Stimulated activated CD8-positive, alpha-beta memory T cell treated with anti-CD3 and anti-CD28 coated beads, Interleukin-7, amount 100 ng/mL, for 4 hours (primary cell): ENCODE data around the gene HBG1.

ENCODE experiments used
- DNase-seq, 2 donors: peaks; one replicate each; pipeline ENCODE4 v3.0.0-alpha.2; 2020; ENCODE audit warnings: low read depth in 2 of 2

HBG1 gene

DNA sequence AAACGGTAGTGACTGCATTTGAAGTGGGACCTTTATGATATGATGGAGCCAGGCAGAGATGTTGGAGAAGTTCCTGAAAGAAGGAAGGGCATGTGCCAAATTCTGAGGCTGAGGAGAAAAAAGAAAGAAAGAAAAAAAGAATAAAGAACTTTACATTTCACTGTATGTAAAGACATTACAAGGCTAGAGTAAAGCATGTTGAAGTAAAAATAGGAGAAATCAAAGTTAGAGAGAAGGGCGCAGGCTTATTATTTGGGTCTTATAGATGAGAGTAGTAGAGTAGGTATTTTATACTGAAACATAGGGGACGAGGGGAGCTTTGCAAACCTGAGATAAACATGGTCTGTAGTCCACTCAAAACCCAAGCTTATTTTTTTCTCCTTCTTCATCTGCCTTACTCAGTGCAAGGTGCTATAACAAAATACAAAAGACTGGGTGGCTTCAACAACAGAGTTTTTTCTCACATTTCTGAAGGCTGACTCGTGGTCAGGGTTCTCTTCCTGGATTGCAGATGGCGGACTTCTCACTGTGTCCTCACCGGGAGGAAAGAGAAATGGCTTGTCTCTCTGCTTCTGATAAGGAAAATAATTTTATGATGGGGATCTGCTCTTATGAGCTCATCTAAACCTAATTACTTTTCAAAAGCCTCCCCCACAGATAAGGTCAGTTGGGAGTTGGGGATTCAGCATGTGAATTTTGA lies 2.7 kb downstream of the HBG1 start:
- no peak for DNase-seq

DNA sequence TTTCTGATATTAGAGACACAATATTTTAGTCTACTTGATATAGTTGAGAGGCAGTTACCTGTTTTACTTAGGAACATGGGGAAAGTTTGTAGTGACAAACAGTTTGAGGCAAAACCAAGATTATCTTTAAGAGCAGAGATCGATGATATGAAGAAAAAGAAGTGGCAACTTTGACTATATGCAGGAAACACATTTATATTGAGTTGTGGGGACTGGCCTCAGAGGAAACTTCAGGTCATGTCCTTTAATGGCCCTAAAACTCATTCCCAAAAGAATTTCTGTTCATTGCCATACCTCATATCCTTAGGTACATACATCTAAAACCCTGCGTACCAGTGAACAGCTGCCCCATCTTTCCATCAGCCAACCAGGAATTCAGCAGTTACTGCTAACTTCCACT lies 4.5 kb downstream of the HBG1 start:
- DNase-seq: no peak

DNA sequence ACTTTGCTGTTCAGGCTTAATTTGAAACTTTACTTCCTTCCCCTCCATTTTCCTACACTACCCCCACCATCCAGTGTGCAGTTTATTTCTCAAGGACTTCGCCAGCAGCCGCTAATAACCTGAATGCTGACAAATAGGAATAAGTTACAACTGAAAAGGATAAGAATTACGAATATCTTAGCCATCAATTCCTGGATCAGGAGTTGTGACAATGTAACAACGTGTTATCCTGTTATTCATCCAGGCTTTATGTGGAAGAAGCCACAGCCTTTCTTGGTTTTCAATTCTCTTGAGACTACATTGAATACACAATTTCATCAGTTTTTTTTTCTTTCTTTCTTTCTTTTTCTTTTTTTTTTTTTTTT lies 5.9 kb downstream of the HBG1 start:
- no peak for DNase-seq

DNA sequence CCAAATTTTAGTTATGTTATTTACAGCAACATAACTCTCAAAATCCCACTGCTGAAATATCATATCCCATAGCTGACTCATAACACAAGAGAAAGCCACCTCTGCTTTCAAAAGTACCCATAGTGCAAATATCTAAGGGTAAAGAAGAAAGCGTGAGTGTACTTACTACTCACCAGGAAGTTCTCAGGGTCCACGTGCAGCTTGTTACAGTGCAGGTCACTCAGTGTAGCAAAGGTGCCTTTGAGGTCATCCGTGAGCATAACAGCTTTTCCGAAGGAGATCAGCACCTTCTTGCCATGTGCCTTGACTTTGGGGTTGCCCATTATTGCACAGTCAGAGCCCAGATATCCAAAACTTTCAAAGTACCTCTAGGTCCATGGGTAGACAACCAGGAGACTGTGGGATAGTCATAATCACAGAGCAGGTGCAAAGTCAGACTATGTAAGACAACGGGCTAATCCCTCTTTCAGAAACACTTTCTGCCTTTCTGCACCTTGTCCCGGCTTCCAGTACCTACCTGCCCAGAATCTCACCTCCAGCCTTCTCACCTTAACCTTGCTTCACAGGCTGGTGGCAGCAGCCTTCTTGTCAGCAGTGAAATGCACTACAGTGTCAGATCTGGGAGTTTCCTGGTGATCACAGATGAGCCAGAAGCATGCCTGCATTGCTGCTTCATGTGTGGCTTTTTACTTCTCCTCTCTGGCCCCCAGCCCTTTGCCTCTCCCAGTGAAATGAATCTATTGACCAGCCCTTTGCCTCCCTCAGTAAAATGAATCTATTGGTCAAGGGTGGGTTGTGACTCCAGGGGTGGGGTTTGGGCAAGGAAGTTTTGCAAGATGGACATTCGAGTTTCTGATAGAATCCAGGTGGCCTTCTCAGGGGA lies 6.5 kb downstream of the HBG1 start:
- DNase-seq: no peak

DNA sequence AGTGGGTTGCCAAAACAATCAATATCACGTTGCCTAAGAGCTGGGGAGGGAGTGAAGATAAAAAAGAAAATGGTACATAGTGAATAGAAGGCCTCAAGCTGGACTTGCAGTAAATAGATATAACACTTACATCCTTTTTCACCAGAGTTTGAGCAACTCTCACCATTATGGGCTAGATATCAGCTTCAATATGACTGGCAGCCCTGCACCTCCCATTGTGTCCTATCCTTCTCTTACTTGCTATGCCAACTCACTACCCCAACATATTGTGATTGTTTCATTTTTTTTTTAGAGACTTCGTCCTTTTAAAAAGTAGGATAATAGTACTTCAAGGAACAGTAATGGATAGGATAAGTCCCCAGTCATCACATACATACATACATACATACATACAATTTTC lies 7.4 kb downstream of the HBG1 start:
- no peak for DNase-seq

DNA sequence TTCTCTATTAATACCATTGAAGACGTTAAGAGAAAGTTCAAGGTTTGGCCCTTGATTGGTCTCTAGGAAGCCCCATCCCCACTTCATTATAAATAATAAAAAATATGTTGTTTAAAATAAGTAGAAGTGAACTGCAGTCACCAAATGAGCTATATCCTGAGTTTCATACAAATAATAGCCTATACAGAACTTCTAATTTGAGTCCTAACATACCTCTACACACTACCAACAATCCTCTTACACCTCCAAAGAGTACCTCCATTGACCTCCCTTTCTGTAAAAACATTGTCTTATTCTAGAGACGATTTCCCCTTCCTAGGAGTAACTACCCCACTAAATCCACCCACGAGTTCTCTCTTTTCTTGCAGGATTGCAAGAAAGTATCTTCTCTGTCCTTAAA lies 8.2 kb downstream of the HBG1 start:
- DNase-seq: no peak

DNA sequence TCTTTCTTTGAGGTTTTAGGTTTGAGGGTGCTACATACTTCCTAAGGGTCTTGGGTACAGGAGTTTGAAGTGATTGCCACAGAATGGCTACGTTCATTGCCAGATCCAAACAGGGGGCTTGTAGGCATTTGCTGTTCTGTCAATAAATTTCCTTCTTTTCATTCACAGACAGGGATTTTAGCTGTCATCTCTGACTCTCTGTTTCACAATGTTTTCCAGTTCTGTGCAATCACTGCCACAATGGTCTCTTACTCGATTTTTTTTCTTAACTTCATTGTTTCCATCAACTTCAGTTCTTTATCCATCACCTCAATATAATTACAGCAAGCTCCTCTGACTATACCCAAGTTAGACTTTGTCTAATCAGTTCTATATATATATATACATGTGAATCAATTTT lies 9.2 kb downstream of the HBG1 start:
- no peak for DNase-seq

DNA sequence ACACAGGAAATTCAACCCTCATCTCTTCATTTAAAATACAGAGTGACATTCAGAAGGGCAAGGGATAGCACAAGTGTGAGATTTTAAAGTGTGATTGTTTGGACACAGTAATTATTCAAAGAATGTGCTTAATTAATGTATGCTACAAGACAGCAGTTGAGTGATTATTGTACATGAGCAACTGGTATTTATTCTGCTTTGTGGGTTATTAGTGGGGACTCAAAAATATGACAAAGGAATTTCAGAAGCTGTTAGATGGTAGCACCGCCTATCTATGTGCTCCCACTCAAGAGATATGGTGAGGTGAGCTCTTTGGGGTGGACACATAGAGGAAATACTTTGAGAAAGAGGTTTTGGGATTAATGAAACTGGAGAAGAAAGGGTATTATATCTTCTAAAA lies 9.6 kb downstream of the HBG1 start:
- no peak for DNase-seq

DNA sequence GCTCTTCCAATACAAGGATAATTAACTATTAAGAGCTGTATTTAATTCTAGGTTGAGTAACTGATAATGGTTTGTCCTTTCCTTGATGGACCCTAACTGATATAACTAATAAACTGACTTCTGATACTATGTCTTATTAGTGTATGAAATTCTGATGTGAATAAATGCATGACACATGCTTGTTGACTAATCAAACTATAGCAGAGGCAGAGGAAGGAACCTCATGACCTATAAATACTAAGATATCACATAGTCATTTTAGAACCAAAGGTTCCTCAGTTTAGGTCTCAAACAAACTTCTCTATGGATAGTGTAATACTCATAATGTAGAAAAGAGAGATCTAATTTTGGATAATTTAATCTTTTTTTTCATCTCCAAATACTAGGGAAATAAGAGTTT lies 10.6 kb downstream of the HBG1 start:
- no peak for DNase-seq

DNA sequence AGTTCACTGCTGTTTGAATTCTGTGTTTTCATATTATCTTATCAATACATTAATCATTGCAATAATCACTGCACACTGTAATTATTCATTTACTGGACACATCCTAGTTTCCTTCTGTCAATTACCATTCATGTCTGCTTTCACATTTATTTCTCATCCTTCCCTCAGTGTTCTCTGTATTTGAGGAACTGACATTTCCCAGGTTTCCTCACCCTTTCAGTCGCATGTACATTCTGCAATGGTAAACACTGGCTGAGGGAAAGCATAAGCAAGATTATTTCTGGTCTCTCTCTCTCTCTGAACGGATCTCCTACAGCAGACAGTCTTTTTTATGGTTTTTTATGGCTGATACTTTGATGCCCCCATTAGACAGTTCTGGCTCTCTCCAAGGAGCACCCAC lies 11.2 kb downstream of the HBG1 start:
- DNase-seq: no peak

DNA sequence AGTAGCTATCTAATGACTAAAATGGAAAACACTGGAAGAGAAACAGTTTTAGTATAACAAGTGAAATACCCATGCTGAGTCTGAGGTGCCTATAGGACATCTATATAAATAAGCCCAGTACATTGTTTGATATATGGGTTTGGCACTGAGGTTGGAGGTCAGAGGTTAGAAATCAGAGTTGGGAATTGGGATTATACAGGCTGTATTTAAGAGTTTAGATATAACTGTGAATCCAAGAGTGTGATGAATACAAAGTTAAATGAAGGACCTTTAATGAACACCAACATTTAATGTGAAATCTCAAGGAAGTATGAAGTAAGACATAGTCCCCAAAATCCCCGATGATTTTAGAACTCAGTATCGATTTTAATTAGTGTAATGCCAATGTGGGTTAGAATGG lies 12.2 kb downstream of the HBG1 start:
- DNase-seq: no peak

DNA sequence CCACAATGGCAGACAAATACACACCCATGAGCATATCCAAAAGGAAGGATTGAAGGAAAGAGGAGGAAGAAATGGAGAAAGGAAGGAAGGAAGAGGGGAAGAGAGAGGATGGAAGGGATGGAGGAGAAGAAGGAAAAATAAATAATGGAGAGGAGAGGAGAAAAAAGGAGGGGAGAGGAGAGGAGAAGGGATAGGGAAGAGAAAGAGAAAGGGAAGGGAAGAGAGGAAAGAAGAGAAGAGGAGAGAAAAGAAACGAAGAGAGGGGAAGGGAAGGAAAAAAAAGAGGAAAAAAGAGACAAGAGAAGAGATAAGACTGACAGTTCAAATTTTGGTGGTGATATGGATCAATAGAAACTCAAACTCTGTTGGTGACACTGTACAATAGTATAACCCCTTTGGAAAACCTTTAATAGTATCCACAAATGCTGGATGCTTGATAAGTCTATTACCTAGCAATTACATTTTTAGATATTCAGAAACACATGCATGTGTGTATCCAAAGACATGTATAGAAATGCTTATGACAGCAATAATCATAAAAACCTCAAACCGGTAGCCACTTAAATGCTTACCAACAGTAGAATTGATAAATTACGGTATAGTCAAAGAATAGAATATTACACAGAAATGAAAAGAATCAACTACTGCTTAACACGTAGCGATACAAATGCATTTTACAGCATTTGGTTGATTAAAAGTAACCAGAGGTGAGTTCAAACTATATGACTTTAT lies 14.1 kb downstream of the HBG1 start:
- no peak for DNase-seq

DNA sequence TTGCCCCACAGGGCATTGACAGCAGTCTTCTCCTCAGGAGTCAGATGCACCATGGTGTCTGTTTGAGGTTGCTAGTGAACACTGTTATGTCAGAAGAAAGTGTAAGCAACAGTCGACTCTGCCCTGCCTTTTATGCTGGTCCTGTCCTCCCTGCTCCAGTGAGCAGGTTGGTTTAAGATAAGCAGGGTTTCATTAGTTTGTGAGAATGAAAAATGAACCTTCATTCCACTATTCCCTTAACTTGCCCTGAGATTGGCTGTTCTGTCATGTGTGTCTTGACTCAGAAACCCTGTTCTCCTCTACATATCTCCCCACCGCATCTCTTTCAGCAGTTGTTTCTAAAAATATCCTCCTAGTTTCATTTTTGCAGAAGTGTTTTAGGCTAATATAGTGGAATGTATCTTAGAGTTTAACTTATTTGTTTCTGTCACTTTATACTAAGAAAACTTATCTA lies 15.2 kb downstream of the HBG1 start, which contains the start of gene HBD:
TSS of gene HBD (minus strand) at position 103 of the 454 bp plus-strand sequence. CDS start at position 53, 50 bp downstream.
- no peak for DNase-seq

DNA sequence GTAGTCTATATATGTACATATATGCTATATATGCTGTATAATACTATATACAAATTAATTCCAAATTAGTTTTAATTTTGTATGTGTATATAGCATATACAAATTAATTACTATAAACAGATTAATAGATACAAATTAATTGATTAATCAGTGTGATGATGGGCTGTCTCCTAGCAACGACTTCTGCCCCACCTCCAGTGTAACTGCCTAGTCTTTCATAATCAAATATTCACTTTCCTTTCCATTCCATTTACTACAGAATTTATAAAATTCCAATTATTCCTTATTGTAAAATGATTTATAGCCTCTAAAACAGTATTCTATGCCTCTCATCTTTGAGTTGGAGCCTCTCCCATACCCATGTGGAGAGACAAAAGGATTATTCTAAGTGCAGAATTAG lies 16.4 kb downstream of the HBG1 start:
- no peak for DNase-seq

DNA sequence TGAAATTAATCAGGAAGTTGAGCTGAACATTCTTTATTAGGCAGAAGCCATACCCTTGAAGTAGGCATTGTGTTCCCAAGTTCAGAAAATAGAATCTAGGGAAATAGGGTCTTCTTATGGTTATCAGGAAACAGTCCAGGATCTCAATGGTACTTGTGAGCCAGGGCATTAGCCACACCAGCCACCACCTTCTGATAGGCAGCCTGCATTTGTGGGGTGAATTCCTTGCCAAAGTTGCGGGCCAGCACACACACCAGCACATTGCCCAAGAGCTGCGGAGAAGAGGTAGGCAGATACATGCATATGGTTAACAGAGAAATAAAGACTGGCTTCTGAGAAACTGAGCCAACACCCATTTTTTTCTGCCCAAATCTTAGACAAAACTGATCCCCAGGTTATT lies 16.8 kb downstream of the HBG1 start:
- DNase-seq: no peak

DNA sequence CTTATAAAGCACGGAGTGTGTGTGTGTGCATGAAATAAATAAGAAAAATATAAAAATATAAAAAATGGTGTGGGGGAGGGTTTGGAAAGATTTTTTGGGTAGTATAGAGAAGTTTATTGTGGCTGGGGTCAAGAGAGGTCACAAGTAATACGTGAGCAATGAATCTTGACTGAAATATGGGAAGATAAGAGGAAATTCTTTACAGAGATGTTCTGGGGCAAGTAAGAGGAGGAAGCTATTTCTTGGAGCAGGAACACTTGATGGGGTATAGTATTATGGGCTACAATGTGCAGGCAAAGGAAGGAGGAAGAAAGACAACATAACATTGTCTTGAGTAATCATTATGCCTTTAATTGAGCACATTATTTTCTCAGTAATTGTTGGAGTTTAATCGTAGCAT lies 17.5 kb downstream of the HBG1 start:
- no peak for DNase-seq

DNA sequence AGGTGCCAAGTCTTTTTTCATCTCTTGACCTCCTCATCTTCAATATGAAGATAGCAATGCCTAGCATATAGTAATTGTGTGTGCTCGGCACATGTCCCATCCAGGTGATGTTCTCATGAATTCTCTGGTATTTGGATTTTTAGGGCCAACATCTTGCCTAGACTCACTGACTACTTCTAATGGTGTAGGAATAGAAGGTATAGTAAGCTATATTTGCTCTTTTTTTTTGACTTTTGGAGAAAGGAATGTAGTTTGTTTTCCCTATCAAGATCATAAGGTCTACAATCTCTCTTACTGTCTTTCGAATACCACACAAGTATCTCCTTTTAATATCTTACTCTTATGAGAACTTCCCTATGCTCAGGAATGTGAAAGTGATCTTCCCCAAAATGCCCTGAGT lies 18.5 kb downstream of the HBG1 start:
- DNase-seq: no peak

DNA sequence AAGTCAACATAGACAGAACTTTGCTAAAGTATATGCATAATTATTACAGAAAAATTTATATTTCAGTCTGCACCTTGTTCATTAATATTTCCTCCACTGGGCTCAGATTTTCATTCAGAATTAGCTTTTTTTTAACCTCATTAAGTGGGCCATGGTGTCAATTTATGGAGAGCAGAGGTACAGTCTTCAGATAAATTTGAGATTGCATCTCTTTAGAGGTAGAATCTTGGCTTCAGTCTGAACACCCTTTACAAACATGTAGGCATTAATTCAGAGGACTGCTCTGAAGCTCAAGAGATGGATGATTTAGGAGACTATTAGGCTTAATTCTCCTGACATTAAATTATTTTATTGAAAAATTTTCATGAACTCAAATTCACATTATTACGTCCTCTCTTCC lies 19.4 kb downstream of the HBG1 start:
- DNase-seq: no peak

DNA sequence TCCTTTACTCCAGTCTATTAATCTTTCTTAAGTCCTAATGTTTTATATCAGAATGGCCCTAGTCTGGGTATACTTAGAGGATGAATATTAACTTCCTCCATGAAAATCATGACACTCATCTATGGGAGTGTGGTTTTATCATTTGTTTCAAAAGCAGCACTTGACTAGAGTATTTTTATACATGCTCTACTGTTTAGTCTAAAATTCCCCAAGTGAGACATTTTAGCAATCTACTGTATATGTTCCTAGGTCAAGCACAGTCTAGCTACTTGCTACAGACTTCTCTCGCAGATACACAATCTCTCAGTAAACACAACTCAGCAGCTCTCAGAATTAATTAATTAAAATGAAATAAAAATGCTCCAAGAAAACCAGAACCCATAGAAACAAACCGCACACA lies 19.9 kb downstream of the HBG1 start:
- no peak for DNase-seq

DNA sequence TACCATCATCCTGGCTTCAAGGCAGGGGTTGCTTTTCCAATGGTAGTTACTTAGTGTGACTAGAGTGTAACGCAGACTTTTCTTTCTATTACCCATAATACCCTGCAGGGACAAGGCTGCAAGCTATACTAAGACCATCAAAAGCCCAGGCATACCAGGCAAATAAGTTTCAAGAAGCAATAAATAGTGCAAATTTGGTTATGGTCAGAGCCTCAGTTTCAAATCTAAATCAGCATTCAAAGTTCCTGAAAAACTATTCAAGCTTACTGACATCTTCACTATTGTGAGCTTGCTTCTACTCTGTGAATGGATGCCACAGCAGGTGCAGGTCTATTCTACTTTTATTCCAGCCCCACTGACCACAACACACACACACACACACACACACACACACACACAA lies 20.3 kb downstream of the HBG1 start:
- DNase-seq: no peak

DNA sequence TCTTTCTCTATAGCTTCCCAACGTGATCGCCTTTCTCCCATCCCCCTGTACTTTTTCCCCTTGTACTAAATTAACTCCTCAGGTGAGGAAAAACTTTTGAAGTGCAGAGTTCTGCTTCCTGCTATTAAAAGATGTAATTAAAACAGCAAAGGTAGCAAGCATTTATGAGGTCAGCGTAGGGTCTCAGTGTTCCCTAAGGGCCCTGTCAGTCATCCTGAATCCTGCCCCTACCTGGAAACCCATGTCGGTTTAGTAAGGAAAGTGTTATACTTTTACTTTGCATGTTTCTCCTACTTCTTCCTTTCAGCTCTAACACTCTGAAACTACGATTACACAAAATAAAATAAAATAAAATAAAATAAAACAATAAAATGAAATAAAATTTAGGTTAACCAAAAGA lies 21.5 kb downstream of the HBG1 start:
- DNase-seq: no peak

DNA sequence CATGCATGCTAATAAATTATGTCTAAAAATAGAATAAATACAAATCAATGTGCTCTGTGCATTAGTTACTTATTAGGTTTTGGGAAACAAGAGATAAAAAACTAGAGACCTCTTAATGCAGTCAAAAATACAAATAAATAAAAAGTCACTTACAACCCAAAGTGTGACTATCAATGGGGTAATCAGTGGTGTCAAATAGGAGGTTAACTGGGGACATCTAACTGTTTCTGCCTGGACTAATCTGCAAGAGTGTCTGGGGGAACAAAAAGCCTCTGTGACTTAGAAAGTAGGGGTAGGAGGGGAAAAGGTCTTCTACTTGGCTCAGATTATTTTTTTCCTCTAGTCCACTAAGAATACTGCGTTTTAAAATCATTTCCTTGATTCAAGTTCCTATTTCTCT lies 22.0 kb downstream of the HBG1 start:
- no peak for DNase-seq
